ENCODE measurements around the gene ZFYVE28. TPM values are rescaled to one million over a fixed set of nuclear protein-coding genes. Genes with fewer than 3 reads are reported as not detected.

ZFYVE28 gene
- total and polyA plus RNA-seq, 2 donors (not counting 1 experiment from before 2014, with no cell fraction given), result 5.8 to 12.1 TPM

DNA sequence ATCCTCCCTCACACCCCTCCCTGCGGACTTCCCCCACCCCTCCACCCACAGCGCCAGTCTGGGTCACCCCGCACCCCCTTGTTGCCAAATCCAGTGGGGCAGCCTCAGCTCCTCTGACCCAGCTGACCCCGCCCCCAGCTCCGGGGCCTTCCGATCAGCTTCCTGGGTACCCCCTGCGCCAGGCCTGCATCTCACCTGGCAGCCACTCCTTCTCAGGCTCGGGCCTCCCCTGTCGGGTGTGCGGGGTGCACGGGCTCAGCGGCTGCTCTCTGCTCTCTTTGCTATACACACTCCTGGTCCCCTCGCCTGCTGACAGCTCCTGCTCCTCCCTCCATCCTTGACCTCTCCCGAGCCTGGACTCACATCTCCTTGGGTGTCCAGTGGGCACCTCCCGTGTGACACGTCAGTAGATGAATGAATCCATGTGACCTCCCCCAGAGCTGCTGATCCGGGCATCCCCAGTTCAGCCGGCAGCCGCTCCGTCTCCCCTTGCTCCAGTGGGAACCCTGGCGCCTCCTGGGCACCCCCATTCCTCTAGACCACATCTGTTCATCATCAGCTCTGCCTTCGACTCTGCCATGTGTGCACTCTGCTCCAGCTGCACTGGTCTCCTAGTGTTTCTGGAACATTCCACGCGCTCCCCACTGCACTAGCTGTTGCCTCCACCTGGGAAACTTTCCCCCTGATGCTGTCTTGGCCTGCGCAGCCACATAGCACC, 10.2 kb upstream of the ZFYVE28 start:
- H3K27me3 Mint-ChIP-seq, result peaks cover 6% of the 10 kb centered on the region
- Histone ChIP-seq H3K27me3 (replicated peaks in 1 of 4; ENCODE audit: control extremely low read depth in 1 of 4, control insufficient read depth in 3 of 4, insufficient read depth in 4 of 4, low read length in 3 of 4) (peaks cover 0 to 7% (median 0%) of the 10 kb centered on the region in 4 experiments), H3K36me3 (replicated peaks in 1 of 2; ENCODE audit: control extremely low read depth in 1 of 2, control insufficient read depth in 1 of 2, extremely low read depth in 1 of 2, insufficient read depth in 2 of 2, low read length in 1 of 2) (no peaks in the 10 kb centered on the region), H3K9ac (ENCODE audit: low read length) (no peak overlapping the region), H3K4me3 (ENCODE audit: control extremely low read depth in 1 of 5, extremely low read depth in 1 of 5, insufficient read depth in 1 of 5, low read depth in 2 of 5, low read length in 4 of 5) (no peak overlapping the region), H3K79me2 (ENCODE audit: control insufficient read depth, insufficient read depth, low read length) (no peaks in the 10 kb centered on the region), H4K20me1 (ENCODE audit: control insufficient read depth, insufficient read depth, low read length, poor library complexity, severe bottlenecking) (no peaks in the 10 kb centered on the region), H3K4me1 (ENCODE audit: control insufficient read depth in 2 of 2, insufficient read depth in 2 of 2, low read length in 2 of 2) (no peaks in the 10 kb centered on the region), H2AFZ (ENCODE audit: insufficient read depth, low read depth, low read length, poor library complexity, severe bottlenecking) (no peak overlapping the region), H3K27ac (ENCODE audit: low read length in 2 of 2) (no peak overlapping the region), H3K4me2 (replicated peaks; ENCODE audit: low read depth, low read length, poor library complexity, severe bottlenecking) (no peak overlapping the region), H3K9me3 (ENCODE audit: control extremely low read depth in 1 of 3, control insufficient read depth in 2 of 3, insufficient read depth in 1 of 3, low read length in 2 of 3) (peaks cover 0 to 3% (median 0%) of the 10 kb centered on the region in 3 donors)
- H3K4me3 Mint-ChIP-seq, result no peak overlapping the region
- H3K9me3 Mint-ChIP-seq (ENCODE audit: insufficient read depth), result no peaks in the 10 kb centered on the region
- H3K4me1 Mint-ChIP-seq, result no peaks in the 10 kb centered on the region
- DNase-seq (no peak), ATAC-seq (ENCODE audit: low read depth) (no peak)
- intact Hi-C loops (cut with micrococcal nuclease), result no loop called here
- ChIA-PET POLR2A (no interaction called here), CTCF (no interaction called here)
- 91% methylated on average over 24 of the region's 25 CpGs for WGBS (ENCODE audit: insufficient coverage)
- TF ChIP-seq EZH2 (IDR thresholded peaks at IDR 0.05; ENCODE audit: borderline replicate concordance, insufficient read depth, low read depth, low read length, poor library complexity, severe bottlenecking), result no peak
- TF ChIP-seq, protein P1, sequence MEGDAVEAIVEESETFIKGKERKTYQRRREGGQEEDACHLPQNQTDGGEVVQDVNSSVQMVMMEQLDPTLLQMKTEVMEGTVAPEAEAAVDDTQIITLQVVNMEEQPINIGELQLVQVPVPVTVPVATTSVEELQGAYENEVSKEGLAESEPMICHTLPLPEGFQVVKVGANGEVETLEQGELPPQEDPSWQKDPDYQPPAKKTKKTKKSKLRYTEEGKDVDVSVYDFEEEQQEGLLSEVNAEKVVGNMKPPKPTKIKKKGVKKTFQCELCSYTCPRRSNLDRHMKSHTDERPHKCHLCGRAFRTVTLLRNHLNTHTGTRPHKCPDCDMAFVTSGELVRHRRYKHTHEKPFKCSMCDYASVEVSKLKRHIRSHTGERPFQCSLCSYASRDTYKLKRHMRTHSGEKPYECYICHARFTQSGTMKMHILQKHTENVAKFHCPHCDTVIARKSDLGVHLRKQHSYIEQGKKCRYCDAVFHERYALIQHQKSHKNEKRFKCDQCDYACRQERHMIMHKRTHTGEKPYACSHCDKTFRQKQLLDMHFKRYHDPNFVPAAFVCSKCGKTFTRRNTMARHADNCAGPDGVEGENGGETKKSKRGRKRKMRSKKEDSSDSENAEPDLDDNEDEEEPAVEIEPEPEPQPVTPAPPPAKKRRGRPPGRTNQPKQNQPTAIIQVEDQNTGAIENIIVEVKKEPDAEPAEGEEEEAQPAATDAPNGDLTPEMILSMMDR (IDR thresholded peaks at IDR 0.05), result no peak
- no peak overlapping the region for H3K27ac Mint-ChIP-seq

All from B cell (primary cell).